HG03159 (cell line): ENCODE data around the gene ZCWPW1.
"Not testable (repeated sequence)": the region's sequence is repeated elsewhere in the genome, so short reads cannot be mapped to it uniquely, and the experiment has no call there.

ENCODE experiments used
- ATAC-seq: cut with Tn5 transposase; IDR thresholded peaks from one replicate; pipeline ENCODE4 v1.9.1; 2021; ENCODE audit warnings: mild to moderate bottlenecking, moderate library complexity; ENCODE audit not compliant: unreplicated experiment

The ZCWPW1 gene

DNA sequence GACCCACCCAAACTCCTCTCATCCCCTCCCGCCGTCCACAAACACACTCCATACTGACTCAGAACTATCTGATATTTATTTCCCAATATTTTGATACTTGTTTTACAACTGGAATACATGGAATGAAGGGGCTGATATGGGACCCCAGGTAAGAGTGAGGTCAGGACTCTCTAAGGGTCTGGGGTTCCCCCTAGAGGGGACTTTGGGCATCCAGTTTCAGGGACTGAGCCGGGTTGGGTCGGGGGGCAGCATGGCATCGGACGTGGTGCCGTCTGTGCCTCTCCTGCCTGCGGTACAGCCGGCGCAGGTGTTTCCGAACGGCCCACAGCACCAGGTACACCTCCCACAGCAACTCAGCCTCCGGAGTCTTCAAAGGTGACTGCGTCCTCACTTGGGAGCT is 28.1 kb upstream of the ZCWPW1 start:
- no peak for ATAC-seq

GRCh38 chr7:100455206-100455605 is 26.7 kb upstream of the ZCWPW1 start:
- ATAC-seq, result no peak

- not testable (repeated sequence) for ATAC-seq
Measured at GRCh38 chr7:100453854-100454253, 25.4 kb upstream of the ZCWPW1 start.

- no peak for ATAC-seq
Measured at GRCh38 chr7:100452513-100452912, 24.0 kb upstream of the ZCWPW1 start.

GRCh38 chr7:100449190-100449795 is 20.8 kb upstream of the ZCWPW1 start:
- no peak for ATAC-seq

GRCh38 chr7:100447363-100447762 is 18.9 kb upstream of the ZCWPW1 start:
- ATAC-seq, result not testable (repeated sequence)

DNA sequence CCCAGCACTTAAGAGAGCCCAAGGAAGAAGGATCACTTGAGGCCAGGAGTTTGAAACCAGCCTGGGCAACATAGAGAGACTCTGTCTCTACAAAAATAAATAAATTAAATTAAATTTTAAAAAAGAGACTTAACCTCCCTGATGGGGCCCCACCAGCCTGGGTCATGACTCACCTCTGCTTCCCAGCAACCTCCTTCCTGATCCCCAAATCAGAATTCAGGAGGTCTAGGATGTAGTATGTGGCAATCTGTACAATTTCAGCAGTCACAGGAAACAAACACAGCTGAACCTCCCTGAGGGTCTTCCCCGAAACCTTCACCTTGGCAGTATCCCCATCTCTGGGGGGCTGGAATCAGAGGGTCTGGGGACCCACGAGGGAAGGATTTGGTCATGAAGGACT is 17.5 kb upstream of the ZCWPW1 start:
- ATAC-seq, result no peak

- no peak for ATAC-seq
Measured at GRCh38 chr7:100444311-100445278, 16.1 kb upstream of the ZCWPW1 start.

DNA sequence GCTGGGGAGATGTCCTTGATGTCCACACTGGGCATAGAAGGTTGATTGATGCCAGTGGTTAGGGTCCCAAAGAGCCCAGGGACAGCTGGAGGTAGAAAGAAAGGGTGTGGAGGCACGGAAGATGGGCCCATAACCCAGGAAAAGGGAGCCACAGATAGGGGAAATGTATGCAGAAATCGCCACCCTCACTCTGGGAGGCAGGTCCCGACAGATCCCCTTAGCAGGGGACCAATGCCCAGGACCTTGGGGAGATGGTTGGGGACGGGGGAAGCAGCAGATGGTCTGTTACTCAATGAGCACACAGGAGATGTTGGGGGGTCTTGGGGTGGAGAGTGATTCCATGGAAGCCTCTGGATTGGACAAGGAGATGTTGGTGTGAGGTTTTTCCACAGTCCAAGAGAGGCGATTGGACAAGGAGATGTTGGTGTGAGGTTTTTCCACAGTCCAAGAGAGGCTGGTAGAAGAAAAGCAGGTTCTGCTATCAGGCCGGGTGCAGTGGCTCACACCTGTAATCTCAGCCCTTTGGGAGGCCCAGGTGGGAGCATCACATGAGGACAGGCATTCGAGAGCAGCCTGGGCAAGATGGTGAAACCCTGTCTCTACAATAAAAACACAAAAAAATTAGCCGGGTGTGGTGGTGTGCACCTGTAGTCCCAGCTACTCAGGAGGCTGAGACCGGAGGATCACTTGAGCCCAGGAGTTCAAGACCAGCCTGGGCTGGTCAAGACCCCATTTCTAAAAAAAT is 14.8 kb upstream of the ZCWPW1 start:
- no peak for ATAC-seq

DNA sequence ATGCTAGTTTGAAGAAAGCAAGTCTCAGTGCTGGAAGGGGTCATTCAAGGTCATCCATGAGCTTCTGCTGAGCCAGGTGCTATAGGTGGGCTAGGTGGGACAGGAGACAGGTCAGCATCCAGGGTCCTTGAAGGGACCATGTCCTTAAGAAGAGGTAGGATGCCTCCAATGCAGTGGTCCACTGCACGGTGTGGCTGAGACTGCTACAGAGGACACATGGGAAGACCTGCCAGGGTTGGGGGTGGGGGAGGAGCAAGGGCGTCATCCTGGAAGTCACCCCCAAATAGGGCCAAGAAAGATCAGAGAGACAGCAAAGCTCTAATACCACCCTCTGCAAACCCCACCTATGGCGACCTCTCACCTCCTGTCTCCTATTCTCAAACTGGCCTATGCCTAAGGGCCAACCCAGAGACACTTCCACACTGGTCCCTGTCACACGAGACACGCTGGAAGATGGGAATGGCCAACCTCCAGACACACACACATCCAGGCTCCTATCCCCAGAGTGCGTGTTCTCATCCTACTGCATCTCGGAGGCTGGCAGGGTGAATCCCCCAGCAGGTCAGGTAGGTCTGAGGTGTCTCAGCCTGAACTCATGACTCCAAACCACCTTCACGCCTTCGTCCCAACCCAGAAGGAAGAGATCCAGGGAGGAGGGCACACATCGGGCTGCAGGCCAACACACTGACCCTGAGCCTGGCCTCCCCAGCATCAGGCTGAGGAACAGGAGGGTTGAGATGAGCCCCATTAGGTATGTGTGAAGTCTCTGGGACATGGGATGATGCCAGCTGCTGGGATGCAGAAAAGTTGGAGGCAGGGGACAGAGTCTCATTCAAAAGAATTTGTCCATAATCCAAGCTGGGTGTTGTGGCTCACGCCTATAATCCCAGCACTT is 13.4 kb upstream of the ZCWPW1 start:
- ATAC-seq, result no peak

GRCh38 chr7:100439244-100439643 is 10.7 kb upstream of the ZCWPW1 start:
- not testable (repeated sequence) for ATAC-seq

DNA sequence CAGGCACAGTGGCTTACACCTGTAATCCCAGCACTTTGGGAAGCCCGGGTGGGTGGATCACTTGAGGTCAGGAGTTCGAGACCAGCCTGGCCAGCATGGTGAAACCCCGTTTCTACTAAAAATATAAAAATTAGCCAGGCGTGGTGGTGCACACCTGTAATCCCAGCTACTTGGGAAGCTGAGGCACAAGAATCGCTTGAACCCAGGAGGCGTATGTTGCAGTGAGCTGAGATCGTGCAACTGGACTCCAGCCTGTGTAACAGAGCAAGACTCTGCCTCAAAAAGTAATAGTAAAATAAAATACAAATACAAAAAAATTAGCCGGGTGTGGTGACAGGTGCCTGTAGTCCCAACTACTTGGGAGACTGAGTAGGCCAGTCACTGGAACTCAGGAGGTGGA is 10.2 kb upstream of the ZCWPW1 start:
- not testable (repeated sequence) for ATAC-seq

DNA sequence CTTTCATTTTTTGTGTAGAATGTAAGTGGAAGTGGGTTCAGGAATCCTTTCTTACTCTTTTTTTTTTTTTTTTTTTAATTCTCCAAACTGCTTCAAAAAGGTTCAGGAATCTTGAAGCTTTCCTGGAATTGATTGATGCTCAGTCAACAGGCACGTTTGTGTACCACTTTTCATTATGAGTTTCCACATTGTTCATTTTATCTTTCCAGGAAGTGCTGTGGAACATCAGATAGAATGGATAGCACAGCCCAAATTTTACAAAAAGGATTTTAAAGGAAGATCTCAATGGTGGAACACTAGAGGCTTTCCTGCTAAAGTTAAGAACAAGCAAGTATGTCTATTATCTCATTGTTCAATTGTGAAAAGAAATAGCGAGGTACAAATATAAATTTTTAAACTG is 9.7 kb upstream of the ZCWPW1 start:
- no peak for ATAC-seq

DNA sequence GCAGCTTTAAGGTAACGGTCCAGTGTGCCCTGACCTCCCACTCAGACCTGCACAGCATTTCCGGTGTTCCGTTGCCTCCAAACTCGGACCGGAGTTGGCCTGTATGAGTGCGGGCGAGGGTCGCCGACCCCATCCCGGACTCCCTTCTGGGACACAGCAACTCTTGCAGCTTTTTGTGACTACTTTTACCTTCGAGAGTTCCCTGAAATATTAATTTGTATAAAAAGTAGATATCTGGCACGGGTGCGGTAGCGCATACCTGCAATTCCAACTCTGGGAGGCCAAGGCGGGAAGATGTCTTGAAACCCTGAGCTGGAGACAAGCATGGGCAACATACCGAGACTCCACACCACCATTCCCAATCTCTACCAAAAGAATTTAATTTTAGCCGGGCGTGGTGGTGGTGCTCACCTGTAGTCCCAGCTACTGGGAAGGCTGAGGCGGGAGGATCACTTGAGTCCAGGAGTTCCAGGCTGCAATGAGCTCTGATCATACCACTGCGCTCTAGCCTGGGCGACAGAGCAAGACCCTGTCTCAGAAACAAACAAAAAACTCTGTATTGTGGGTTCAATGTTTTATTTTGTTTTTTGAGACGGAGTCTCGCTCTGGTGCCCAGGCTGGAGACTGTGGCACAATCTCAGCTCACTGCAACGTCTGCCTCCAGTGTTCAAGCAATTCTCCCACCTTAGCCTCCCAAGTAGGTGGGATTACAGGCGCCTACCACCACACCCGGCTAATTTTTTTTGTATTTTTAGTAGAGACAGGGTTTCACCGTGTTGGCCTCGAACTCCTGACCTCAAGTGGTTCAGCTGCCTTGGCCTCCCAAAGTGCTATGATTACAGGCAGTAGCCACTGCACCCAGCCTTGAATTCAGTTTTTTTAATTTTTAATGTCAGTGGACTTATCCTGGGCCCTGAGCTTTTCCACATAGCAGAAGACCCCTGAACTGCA is 8.9 kb upstream of the ZCWPW1 start:
- no peak for ATAC-seq

- peak; percentile 28 for ATAC-seq
Measured at GRCh38 chr7:100435401-100436304, 7.2 kb upstream of the ZCWPW1 start.

- no peak for ATAC-seq
Measured at GRCh38 chr7:100434297-100435144, 6.0 kb upstream of the ZCWPW1 start.

DNA sequence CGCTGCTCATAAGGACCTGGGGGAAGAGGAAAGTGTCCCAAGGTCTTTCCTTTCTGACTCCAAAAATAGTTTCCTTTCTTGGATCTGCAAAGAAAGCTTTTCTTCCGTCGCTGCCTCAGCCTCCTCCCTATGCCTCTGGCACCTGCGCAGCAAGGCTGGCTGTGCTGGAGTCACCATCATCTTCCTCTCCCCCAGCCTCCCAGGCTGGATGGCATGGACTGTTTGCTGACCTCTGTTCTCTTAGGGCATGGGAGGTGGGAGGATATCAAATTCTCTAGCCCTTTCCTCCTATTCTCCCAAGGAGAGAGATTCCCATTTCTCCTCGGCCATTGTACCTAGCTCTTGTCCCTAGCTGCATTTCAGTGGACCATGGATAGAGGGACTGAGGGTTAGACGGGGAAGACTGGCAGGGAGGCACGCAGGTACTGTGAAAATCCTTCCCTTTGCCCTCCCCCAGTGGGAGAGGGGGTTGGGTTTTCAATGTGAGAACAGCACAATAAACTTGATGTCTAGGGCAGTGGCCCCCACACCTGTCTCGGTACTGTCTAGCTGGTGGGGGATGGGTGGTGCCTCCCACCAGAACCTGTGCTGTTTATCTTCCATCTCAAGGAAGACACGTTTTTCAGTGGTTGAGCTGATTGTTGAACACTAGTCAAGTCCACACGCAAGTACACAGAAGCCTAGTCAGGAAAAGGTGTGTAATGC is 5.2 kb upstream of the ZCWPW1 start:
- ATAC-seq, result no peak
